Left kidney (tissue), 2 donors: Measurements from ENCODE around the gene CEP95. TPM values are rescaled to one million over a fixed set of nuclear protein-coding genes. Genes with fewer than 3 reads are reported as not detected.

Experiments used
- DNase-seq: peaks from one replicate; pipeline ENCODE4 v3.0.0-alpha.2; 2013
- polyA plus RNA-seq: library from polyadenylated mRNA; unstranded; fragments of 120-200 nt; gene quantifications from one replicate; pipeline ENCODE4 v1.2.1, GENCODE V29; 2013; ENCODE audit not compliant: insufficient read length

The CEP95 gene
- polyA plus RNA-seq, 1 donor = 194 TPM

GRCh38 chr17:64515419-64515818 lies 8.6 kb downstream of the CEP95 start:
- no peak for DNase-seq

DNA sequence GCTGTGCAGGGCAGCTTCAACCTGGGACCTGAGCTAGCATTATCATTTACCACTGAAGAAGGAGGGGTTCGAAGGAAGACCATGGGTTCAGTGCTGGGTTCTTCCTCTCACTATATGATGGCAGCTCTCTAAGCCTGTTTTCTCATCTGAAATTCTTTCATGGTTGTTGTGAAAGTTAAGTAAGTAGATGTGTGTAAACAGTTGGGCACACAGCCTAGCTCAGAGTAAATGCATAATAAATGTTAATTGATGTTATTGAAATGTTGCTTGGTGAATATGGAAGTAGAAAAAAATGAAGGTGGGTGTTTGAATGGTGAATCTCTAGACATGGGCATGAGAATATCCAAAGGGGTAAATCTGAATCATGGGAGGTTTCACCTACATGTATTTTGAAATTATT lies 9.1 kb downstream of the CEP95 start:
- no peak for DNase-seq

DNA sequence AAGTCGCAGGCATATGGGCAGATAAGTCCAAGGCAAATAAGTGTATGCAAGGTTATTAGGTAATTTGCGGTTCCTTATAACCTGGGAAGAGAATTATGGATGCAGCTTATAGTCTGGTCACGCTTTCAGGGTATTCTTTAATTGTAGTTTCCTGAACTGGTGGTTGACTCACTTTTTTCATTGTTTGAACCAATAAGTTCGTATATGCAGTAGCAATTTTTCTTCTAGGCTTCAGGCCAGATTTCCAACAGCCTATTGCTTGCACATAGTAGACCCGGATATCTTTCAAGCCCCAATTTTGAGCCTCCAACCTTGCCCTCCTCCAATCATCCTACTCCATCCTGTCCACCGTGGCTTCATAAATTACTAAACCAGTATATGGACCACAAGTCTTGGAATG lies 12.8 kb downstream of the CEP95 start:
- DNase-seq = no peak

DNA sequence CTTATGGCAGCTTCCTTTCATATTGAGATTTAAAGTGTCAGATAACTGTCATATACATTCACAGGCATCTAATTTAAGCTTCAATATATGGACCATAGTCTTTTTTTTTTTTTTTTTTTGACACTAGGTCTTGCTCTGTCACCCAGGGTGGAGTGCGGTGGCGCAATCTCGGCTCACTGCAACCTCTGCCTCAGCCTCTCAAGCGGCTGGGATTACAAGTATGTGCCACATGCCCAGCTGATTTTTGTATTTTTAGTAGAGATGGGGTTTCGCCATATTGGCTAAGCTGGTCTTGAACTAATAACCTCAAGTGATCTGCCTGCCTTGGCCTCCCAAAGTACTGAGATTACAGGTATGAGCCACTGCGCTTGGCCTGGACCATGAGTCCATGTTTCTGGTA lies 13.6 kb downstream of the CEP95 start:
- DNase-seq = no peak

- DNase-seq = no peak
Observed at GRCh38 chr17:64527914-64528313, 21.1 kb downstream of the CEP95 start.

DNA sequence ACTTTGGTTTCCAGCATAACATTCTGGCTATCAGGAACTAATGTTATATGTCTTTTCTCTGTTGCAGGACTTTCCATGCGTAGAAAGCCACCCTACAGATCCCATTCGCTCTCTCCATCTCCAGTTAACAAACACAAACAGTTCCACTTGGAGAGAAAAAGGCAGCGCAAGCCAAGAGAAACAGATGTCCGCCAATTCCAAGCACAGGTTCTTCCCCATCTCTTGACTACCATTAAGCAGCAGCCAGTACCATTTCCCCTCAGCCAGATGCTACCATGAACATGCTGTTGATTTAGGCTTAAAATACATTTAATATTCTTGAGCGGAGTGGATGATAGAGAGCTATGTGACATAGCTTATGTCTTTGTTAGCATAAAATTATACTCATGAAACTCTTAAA lies 22.4 kb downstream of the CEP95 start:
- DNase-seq = no peak

DNA sequence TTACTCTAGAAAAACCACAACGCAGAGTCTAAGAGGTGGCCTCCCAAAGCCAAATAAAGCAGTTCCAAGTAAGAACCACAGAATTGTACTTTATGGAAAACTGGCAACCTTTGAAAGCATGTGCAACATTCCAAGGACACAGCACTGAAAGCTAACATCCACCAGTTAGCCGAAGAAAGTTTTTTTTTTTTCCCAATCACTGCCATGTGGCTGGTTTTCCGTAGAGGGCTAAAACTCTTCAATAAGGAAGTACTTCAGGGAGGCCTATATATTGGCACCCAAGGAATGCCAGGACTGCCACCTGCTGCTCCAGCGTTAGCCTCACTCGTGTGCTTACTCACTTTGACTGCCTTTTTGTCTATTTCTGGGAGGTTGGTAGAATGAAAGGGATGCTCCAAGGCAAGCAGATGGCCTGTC lies 25.2 kb downstream of the CEP95 start:
- DNase-seq = no peak

GRCh38 chr17:64532409-64532808 lies 25.6 kb downstream of the CEP95 start:
- no peak for DNase-seq

DNA sequence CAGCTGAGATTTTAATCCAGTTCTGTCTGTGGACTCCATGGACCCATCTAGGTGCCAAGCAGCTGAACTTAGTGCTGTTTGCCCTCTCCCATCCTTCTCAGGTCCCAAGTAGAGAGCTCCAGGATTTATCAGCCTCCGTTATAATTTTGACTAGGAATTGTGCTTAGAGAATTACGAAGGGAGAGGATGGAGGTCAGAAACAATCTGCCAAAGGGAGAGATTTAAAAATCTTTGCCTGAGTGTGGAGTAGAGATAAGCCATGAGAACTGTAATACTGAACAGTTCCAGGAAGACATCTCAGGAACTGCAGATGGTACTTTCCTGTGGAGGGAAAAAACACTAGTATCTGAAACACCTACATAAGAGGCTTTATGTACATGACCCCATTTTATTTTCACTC lies 27.0 kb downstream of the CEP95 start:
- no peak for DNase-seq

GRCh38 chr17:64534187-64534586 lies 27.4 kb downstream of the CEP95 start:
- no peak for DNase-seq

DNA sequence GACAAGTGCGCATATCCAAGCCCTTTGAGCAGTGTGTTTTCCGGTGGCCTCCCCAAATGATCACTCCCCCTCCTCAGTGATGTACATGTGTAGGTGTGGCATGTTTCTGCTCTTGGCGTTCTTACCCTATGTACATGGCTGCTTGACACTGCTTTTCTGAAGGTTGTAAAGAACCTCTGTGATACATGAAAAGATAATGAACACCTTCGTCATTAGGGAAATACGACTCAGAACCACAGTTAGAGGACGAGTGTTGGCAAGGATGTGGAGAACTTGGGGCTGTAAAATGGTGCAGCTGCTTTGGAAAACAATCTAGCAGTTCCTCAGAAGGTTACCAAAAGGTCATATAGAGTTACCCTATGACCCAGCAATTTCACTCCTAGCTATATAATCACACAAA lies 28.6 kb downstream of the CEP95 start:
- DNase-seq = no peak

- no peak for DNase-seq
Observed at GRCh38 chr17:64536913-64537312, 30.1 kb downstream of the CEP95 start.

DNA sequence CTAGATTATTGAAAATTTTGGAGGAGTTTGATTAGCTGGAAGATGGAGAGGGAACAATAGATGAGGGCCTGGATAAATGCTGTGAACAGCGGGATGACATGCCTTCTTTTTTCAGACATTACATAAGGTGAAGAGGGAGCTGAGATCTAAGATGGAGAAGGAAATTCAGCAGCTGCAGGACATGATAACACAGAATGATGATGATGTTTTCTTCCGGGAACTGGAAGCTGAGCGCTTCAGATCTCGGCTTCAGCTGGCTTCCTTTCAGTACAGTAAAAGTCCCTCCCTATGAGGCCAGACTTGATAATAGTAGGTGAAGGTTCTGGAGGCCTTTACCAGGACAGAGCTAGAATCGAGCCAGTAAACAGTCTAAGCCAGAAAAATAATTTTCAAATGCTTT lies 30.7 kb downstream of the CEP95 start:
- DNase-seq = no peak

GRCh38 chr17:64538508-64539130 lies 31.8 kb downstream of the CEP95 start:
- no peak for DNase-seq

DNA sequence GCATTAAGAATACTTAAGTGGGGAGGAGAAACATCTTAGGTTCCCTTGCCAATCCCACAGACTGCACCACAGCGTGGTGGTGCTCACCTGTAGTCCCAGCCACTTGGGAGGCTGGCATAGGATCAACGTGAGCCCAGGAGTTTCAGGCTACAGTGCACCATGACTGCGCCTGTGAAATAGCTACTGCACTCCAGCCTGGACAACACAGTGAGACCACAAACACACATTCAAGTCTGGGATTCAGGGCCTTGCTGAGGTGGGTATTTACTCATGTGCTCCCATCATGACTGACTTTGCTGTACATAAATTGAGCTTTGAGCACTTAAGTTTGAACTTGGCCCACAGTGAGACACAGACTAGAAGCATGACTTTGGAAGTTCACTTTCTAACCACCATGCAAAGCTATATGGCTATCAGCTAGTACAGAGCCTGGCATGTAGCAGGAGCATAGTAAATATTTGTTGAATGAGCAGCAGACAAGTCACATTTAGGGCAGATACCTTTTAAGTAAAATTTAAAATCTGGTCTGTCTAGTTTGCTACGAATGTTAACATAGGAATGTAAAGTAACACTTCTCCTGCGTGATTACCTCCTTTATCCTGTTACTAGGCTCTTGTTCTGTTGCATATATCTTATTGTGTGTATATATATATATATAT lies 33.5 kb downstream of the CEP95 start:
- no peak for DNase-seq

DNA sequence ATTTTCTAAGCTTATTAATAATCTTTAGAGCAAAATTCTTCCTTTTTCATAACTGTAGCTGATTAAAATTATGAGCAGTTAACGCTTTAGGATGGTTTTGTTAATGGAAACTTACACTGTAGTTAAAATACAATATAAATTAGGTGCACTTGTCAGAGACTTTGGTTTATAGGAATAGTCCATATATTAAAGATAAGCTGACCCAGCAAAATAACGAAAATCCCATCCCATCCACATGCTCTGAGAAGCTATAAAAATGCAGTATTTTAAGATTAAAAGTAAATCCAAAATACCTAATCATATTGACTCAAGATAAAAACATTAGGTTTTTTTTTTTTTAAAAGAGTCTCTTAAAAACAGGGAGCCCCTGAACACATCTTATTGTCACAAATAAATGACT lies 38.0 kb downstream of the CEP95 start:
- DNase-seq = no peak

DNA sequence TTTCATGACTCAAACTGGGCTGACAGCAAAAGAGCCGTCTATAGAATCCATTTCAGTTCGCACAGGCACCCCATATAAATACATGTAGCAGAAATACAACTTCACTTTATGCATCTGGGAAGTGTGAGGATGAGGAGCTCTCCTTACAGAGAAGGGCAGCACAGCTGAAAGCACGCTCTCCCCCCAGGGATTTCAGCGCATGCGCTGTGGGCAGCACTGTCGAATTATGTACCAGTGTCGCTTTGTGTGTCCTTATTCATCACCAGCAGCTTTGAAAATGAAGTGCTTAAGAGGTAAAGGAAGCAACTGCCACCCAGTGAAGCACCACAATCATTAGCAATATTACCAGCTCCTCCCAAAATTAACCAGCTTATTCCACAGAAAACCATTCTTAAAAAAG lies 39.9 kb downstream of the CEP95 start:
- no peak for DNase-seq

GRCh38 chr17:64547319-64547718 lies 40.5 kb downstream of the CEP95 start:
- no peak for DNase-seq

- no peak for DNase-seq
Observed at GRCh38 chr17:64551461-64551860, 44.7 kb downstream of the CEP95 start.

DNA sequence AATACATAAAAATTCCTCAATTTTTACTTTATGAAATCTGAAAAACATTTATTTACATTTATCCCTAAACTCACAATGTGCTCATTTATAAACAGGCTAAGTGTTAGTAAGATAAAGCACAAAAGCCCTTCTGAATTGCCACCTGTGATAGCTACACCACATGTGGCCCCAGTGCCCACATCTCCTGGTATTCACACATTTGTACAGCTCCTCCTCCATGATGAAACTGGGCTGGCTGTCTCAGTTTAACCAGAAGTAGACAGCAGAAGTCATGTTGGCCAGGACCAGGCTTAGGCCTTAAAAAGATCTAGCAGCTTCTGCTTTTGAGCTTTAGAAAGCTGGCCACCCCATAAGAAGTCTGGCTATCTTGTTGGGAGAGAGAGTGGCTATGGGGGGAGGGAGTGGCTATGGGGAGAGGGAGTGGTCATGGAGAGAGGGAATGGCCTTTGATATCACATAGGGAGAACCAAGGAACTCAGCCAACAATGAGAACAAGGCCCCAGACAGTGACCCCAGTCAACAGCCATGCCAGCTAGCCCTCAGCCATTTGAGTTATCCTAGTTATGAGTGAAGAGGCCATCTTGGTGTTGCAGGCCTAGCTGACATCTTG lies 47.4 kb downstream of the CEP95 start:
- DNase-seq = no peak

- no peak for DNase-seq
Observed at GRCh38 chr17:64555281-64555680, 48.5 kb downstream of the CEP95 start.

GRCh38 chr17:64564098-64564497 lies 57.3 kb downstream of the CEP95 start:
- no peak for DNase-seq

DNA sequence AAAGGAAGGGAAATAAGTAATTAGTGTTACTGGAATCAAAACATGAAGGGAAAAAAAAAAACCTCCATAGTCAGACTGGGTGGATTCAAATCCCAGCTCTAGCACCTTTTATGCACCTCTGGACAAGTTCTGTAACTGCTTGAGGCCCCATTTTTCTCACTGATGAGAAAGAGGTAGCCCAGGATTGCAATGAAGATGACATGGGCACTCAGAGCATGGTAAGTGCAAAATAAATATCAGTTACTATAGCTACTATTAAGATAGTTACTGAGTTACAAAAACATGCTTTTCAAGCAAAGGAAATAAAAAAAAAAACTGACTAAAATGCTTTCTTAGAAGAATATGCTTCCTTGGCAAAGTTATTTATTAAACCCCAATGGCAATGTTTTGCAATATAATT lies 58.8 kb downstream of the CEP95 start:
- DNase-seq = no peak

DNA sequence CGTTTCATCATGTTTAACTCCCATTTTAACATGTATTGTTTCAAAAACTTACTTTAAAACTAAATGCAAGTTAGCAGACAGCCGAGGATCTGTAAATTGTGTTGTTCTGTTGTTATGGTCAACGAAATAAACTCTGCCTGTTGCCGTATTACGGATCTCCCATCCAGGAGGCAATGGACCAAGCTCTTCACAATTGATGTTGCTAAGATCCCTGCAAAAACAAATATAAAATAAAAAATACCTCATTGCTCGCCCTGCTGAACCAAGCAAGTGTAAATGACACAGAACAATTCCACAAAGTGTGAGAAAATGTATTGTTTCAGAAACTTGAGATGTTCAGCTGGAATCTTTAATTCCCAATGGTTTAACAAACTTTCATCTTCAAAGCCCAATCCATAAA lies 65.0 kb downstream of the CEP95 start:
- no peak for DNase-seq
